HepG2 (cell line): ENCODE data around the gene DOCK4. TPM values are rescaled to one million over a fixed set of nuclear protein-coding genes. Genes with fewer than 3 reads are reported as not detected.

ENCODE experiments used
- ATAC-seq: fragments of 200-7000 bp; cut with Tn5 transposase; 3 replicates; pipeline ENCODE4 v1.9.1; 2020; ENCODE audit warnings: mild to moderate bottlenecking, moderate library complexity
- BruUV-seq: library from RNA; stranded (reverse); fragments of 400-500 nt; replicated peaks from 2 replicates; lab custom pipeline; 2021; lab: Mats Ljungman, UMichigan
- CTCF ChIA-PET: fragments of 300-600 bp; formaldehyde crosslinking; extraction: SDS; loops from one replicate; lab custom pipeline; 2021; ENCODE audit warnings: low total read pairs, inconsistent platforms, low intra/inter-chr PET ratio; lab: Yijun Ruan, JAX
- POLR2A ChIA-PET: fragments of 350-600 bp; sonication (Branson Sonifier 250); formaldehyde crosslinking; loops from one replicate; lab custom pipeline; 2020; ENCODE audit warnings: antibody characterized with exemption, inconsistent platforms; lab: Yijun Ruan, JAX
- DNase-seq: peaks from one replicate; pipeline ENCODE4 v3.0.0-alpha.2; 2015; ENCODE audit warnings: low spot score
- FAIRE-seq: peaks from 3 replicates; lab custom pipeline; 2011; peaks lifted over from hg19 to GRCh38; lab: Jason Lieb, UNC
- H2AFZ ChIP-seq: one replicate; pipeline ENCODE4 v1.6.1; 2011; ENCODE audit warnings: low read length, inconsistent platforms
- H3K27ac ChIP-seq: fragments of 300-600 bp; 3 replicates; pipeline ENCODE4 v1.8.0; 2011; ENCODE audit warnings: mixed run types, mild to moderate bottlenecking, mixed read lengths, low read length, inconsistent platforms; ENCODE audit not compliant: insufficient read depth; ENCODE audit errors: extremely low read length
- H3K27me3 ChIP-seq, 2 experiments: fragments of 200-600 bp in 1 of 2; 2 replicates in 1 of 2; 3 replicates in 1 of 2; pipeline versions ENCODE4 v1.6.0 to v1.8.0; 2011; ENCODE audit warnings: low read length in 2 of 2, mild to moderate bottlenecking in 2 of 2, moderate library complexity in 2 of 2, inconsistent platforms in 1 of 2; ENCODE audit not compliant: insufficient read depth in 2 of 2, control insufficient read depth in 1 of 2
- H3K36me3 ChIP-seq, 2 experiments: fragments of 200-600 bp in 1 of 2; replicated peaks in 1 of 2; 2 replicates in 1 of 2; 3 replicates in 1 of 2; pipeline versions ENCODE4 v1.5.1 to v1.8.0; 2011; ENCODE audit warnings: low read length in 2 of 2, inconsistent platforms in 1 of 2; ENCODE audit not compliant: insufficient read depth in 2 of 2, control insufficient read depth in 1 of 2
- H3K4me1 ChIP-seq: 2 replicates; pipeline ENCODE4 v1.5.1; 2012; ENCODE audit warnings: low read length, inconsistent platforms; ENCODE audit not compliant: insufficient read depth
- H3K4me2 ChIP-seq: 2 replicates; pipeline ENCODE4 v1.6.0; 2011; ENCODE audit warnings: low read depth, low read length, inconsistent platforms
- H3K4me3 ChIP-seq, 3 experiments: fragments of 200-600 bp in 1 of 3; sonication (generic), shearing (Covaris generic) in 1 of 3; replicated peaks in 1 of 3; 2 replicates each; pipeline ENCODE4 v1.5.1; 2011 to 2016; ENCODE audit warnings: low read length in 3 of 3, inconsistent platforms in 2 of 3, low read depth in 2 of 3, mild to moderate bottlenecking in 2 of 3, control low read depth in 1 of 3, mixed read lengths in 1 of 3; ENCODE audit not compliant: insufficient read depth in 1 of 3
- H3K79me2 ChIP-seq: one replicate; pipeline ENCODE4 v1.6.1; 2011; ENCODE audit warnings: low read length, inconsistent platforms; ENCODE audit not compliant: insufficient read depth
- H3K9ac ChIP-seq: 2 replicates; pipeline ENCODE4 v1.6.0; 2011; ENCODE audit warnings: mild to moderate bottlenecking, low read depth, low read length, inconsistent platforms; ENCODE audit not compliant: insufficient read depth
- H3K9me3 ChIP-seq: 2 replicates; pipeline ENCODE4 v1.5.1; 2012; ENCODE audit warnings: mild to moderate bottlenecking, low read length
- H4K20me1 ChIP-seq: 2 replicates; pipeline ENCODE4 v1.6.0; 2011; ENCODE audit warnings: inconsistent platforms, mild to moderate bottlenecking, low read length, moderate library complexity; ENCODE audit not compliant: insufficient read depth
- ARID2 ChIP-seq: sonication (generic); formaldehyde crosslinking; IDR thresholded peaks from 2 replicates; pipeline ENCODE4 v1.8.1; 2022; ENCODE audit warnings: mild to moderate bottlenecking, missing genetic modification reagents, borderline replicate concordance
- GMEB2 ChIP-seq: IDR thresholded peaks from 2 replicates; pipeline ENCODE4 v1.6.1; 2016; ENCODE audit warnings: missing biosample characterization, missing genetic modification reagents, low read depth
- GPBP1L1 ChIP-seq: sonication (generic); formaldehyde crosslinking; IDR thresholded peaks from 2 replicates; pipeline ENCODE4 v1.5.0; 2020; ENCODE audit warnings: mild to moderate bottlenecking, missing genetic modification reagents
- JDP2 ChIP-seq: sonication (generic); formaldehyde crosslinking; IDR thresholded peaks from 2 replicates; pipeline ENCODE4 v1.8.1; 2022; ENCODE audit warnings: missing genetic modification reagents, borderline replicate concordance
- MAFF ChIP-seq: IDR thresholded peaks from 2 replicates; pipeline ENCODE4 v1.6.1; 2011; ENCODE audit warnings: low read depth, low read length, improper control_type of control experiment
- YY1 ChIP-seq: IDR thresholded peaks from 2 replicates; pipeline ENCODE4 v1.6.1; 2011; ENCODE audit warnings: low read length, low read depth, moderate library complexity, mild to moderate bottlenecking; ENCODE audit not compliant: insufficient read depth, insufficient replicate concordance
- ZEB1 ChIP-seq: IDR thresholded peaks from 2 replicates; pipeline ENCODE4 v1.6.1; 2012; ENCODE audit warnings: mild to moderate bottlenecking, low read depth, inconsistent platforms; ENCODE audit not compliant: insufficient replicate concordance
- ZFX ChIP-seq: sonication (generic); formaldehyde crosslinking; IDR thresholded peaks from 2 replicates; pipeline ENCODE4 v1.4.0; 2020; ENCODE audit warnings: mild to moderate bottlenecking, low read depth, missing genetic modification reagents, moderate library complexity
- ZNF253 ChIP-seq: sonication (generic); formaldehyde crosslinking; IDR thresholded peaks from 2 replicates; pipeline ENCODE4 v1.8.0; 2022; ENCODE audit warnings: mild to moderate bottlenecking, missing genetic modification reagents, borderline replicate concordance
- ZNF629 ChIP-seq: sonication (generic); formaldehyde crosslinking; conservative IDR thresholded peaks from 2 replicates; pipeline ENCODE4 v1.5.0; 2020; ENCODE audit warnings: missing genetic modification reagents
- WGBS: methylation state at CpG from one replicate; pipeline ENCODE4 v1.1.6; 2017; ENCODE audit warnings: low lambda C conversion rate; 5-methylcytosine and 5-hydroxymethylcytosine counted together
- in situ Hi-C: cut with HindIII; loops from 2 replicates; pipeline ENCODE4 v1.10.0; 2017; ENCODE audit warnings: low pct_unique_long_range_greater_than_20kb; ENCODE audit not compliant: extremely low pct_ligation_motif_present
- intact Hi-C: fragments of 100-400 bp; cut with micrococcal nuclease; formaldehyde crosslinking; loops from one replicate; pipeline ENCODE4 v1.10.0; 2022; ENCODE audit not compliant: unreplicated experiment
- polyA plus RNA-seq, 8 experiments: library from polyadenylated mRNA; depleted of rRNA in 3 of 8; stranded (reverse) in 7 of 8; unstranded in 1 of 8; fragments of >200 nt; fragmentation: Illumina TruSeq in 4 of 8; extraction: Trizol in 4 of 8; gene quantifications; 2 replicates each; pipeline versions ENCODE4 v1.2.1 to v1.2.3, GENCODE V29; 2011 to 2016; ENCODE audit warnings: low read depth in 4 of 8, missing spikeins in 1 of 8, mixed read lengths in 1 of 8; ENCODE audit not compliant: insufficient read depth in 1 of 8
- total RNA-seq, 5 experiments: library from RNA; depleted of rRNA; stranded (reverse); fragments of >200 nt; fragmentation: Illumina TruSeq; extraction: Trizol; gene quantifications; 2 replicates each; pipeline ENCODE4 v1.2.3, GENCODE V29; 2016; ENCODE audit warnings: low read depth in 1 of 5

The DOCK4 gene
- total and polyA plus RNA-seq, 2 of the 13 experiments (the other 11 are each of a cell fraction or from before 2014, with no cell fraction given) = 13.5 to 17.4 TPM

- H3K4me1 ChIP-seq = peaks cover 55% of the 10 kb centered on the region
- WGBS = 94% methylated on average over 2 of the region's 2 CpGs
- TF ChIP-seq ZNF253 (CRISPR knock-in tag) (no peak), MAFF (no peak), GPBP1L1 (CRISPR knock-in tag) (no peak), YY1 (no peak), JDP2 (no peak), GMEB2 (CRISPR knock-in tag) (no peak), ZNF629 (no peak), ARID2 (CRISPR knock-in tag) (no peak), ZEB1 (no peak), ZFX (CRISPR knock-in tag) (no peak)
- ATAC-seq (no peak), FAIRE-seq (no peak), DNase-seq (no peak)
- no peaks in the 10 kb centered on the region for H3K27me3 ChIP-seq
- BruUV-seq = no TSS peak
- CTCF ChIA-PET = no interaction called here
- no peaks in the 10 kb centered on the region for H4K20me1 ChIP-seq
- intact Hi-C loops = no loop called here
- POLR2A ChIA-PET = no interaction called here
- H3K79me2 ChIP-seq = peaks cover 5% of the 10 kb centered on the region
- H3K4me2 ChIP-seq = no peak overlapping the region
- no peak overlapping the region for H3K9ac ChIP-seq
- no peaks in the 10 kb centered on the region for H3K36me3 ChIP-seq
- in situ Hi-C loops = no loop called here
- H3K9me3 ChIP-seq = no peaks in the 10 kb centered on the region
- no peak overlapping the region for H3K4me3 ChIP-seq
- H2AFZ ChIP-seq = no peak overlapping the region
- no peak overlapping the region for H3K27ac ChIP-seq
Measured at GRCh38 chr7:112063974-112064373, 142.2 kb downstream of the DOCK4 start.
